HG03103 (cell line): ENCODE data around the gene CRYL1.

Experiments
- ATAC-seq: cut with Tn5 transposase; IDR thresholded peaks from one replicate; pipeline ENCODE4 v1.9.1; 2021; ENCODE audit warnings: low read depth; ENCODE audit not compliant: unreplicated experiment

Gene CRYL1

GRCh38 chr13:20497006-20497775 lies 28.5 kb downstream of the CRYL1 start:
- no peak for ATAC-seq

- no peak for ATAC-seq
These were observed 30.3 kb downstream of the CRYL1 start for GRCh38 chr13:20495087-20496023.

- no peak for ATAC-seq
These were observed 31.0 kb downstream of the CRYL1 start for GRCh38 chr13:20494656-20495055.

GRCh38 chr13:20492641-20493040 lies 33.0 kb downstream of the CRYL1 start:
- ATAC-seq: no peak

- ATAC-seq: no peak
These were observed 33.7 kb downstream of the CRYL1 start for GRCh38 chr13:20491926-20492435.

- ATAC-seq: no peak
These were observed 36.4 kb downstream of the CRYL1 start for GRCh38 chr13:20489185-20489820.

GRCh38 chr13:20487927-20488326 lies 37.7 kb downstream of the CRYL1 start:
- no peak for ATAC-seq

GRCh38 chr13:20482787-20483186 lies 42.9 kb downstream of the CRYL1 start:
- no peak for ATAC-seq

- ATAC-seq: no peak
These were observed 43.3 kb downstream of the CRYL1 start for GRCh38 chr13:20482275-20482761.

- ATAC-seq: no peak
These were observed 48.3 kb downstream of the CRYL1 start for GRCh38 chr13:20477394-20477793.

GRCh38 chr13:20475927-20476691 lies 49.5 kb downstream of the CRYL1 start:
- ATAC-seq: peak; percentile 89

- ATAC-seq: no peak
These were observed 51.1 kb downstream of the CRYL1 start for GRCh38 chr13:20474515-20474914.

- no peak for ATAC-seq
These were observed 51.8 kb downstream of the CRYL1 start for GRCh38 chr13:20473888-20474287.

GRCh38 chr13:20473139-20473538 lies 52.5 kb downstream of the CRYL1 start:
- no peak for ATAC-seq

GRCh38 chr13:20472531-20472930 lies 53.1 kb downstream of the CRYL1 start:
- no peak for ATAC-seq

- no peak for ATAC-seq
These were observed 55.5 kb downstream of the CRYL1 start for GRCh38 chr13:20470136-20470535.

GRCh38 chr13:20466371-20466770 lies 59.3 kb downstream of the CRYL1 start:
- no peak for ATAC-seq

GRCh38 chr13:20465218-20465879 lies 60.3 kb downstream of the CRYL1 start:
- ATAC-seq: no peak

- ATAC-seq: no peak
These were observed 62.7 kb downstream of the CRYL1 start for GRCh38 chr13:20462921-20463320.

GRCh38 chr13:20462533-20462915 lies 63.1 kb downstream of the CRYL1 start:
- no peak for ATAC-seq
